HG02852 (cell line): ENCODE results near the gene FAM110A.
"Not testable (repeated sequence)": the region's sequence is repeated elsewhere in the genome, so short reads cannot be mapped to it uniquely, and the experiment has no call there.

ENCODE experiments used
- ATAC-seq: cut with Tn5 transposase; IDR thresholded peaks from one replicate; pipeline ENCODE4 v1.9.1; 2021; ENCODE audit warnings: mild to moderate bottlenecking, moderate library complexity; ENCODE audit not compliant: unreplicated experiment

FAM110A gene

GRCh38 chr20:841568-842546 lies 8.3 kb downstream of the FAM110A start:
- no peak for ATAC-seq

DNA sequence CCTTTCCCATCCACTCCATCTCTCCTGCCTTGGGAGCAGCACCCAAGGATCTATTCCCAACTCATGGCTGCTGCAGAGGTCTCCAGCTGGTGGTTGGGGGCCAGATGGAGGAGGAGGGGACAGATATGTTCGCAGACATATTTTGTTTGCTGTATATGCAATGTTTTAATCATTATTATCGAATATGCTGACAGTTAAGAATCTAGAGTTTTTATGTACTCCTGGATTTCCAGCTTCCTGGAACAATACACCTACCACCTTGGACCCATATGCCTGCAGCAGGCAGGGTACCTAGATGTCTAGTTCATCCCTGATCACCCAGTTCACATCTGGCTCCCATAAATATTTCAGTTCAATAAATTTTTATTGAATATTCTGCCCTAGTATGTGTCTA lies 9.0 kb downstream of the FAM110A start:
- no peak for ATAC-seq

DNA sequence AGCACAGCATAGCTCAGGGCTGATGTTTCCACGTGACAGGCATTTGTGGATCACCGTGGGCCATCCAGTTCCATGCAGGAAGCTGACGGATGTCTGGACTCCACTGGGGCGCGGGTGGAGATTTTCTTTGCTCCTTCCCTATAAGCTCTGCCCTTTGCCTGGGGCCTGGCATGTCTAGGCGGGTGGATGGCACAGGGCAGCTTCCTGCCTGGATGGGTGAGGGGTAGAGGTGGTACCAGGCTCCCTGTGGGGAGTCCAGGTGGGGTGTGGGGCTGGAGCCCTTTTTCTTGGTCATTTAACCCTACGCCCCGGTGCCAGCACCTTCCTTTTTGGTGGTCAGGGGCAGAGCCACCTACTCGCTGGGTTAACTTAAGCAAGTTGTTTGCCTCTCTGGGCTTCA lies 10.4 kb downstream of the FAM110A start:
- ATAC-seq = no peak

- ATAC-seq = peak; percentile 91
Measured at GRCh38 chr20:844473-845225, 11.1 kb downstream of the FAM110A start.

DNA sequence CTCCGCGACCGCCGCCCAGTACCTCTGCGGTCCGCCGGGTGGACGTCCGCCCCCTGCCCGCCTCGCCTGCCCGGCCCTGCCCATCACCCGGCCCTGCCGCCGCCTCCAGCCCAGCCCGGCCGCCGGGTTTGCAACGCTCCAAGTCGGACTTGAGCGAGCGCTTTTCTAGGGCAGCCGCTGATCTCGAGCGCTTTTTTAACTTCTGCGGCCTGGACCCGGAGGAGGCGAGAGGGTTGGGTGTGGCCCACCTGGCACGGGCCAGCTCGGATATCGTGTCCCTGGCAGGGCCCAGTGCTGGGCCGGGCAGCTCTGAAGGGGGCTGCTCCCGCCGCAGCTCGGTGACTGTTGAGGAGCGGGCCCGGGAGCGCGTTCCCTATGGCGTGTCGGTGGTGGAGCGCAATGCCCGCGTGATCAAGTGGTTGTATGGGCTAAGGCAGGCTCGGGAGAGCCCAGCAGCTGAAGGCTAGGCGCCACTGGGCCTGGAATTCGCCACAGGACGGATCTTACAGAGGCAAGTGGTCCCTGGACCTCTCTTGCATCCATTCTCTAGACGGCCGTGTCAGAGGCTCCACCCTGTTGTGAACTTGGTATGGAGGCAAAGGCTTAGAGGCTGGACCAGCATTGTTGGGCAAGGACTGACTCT lies 11.8 kb downstream of the FAM110A start:
- ATAC-seq = no peak

DNA sequence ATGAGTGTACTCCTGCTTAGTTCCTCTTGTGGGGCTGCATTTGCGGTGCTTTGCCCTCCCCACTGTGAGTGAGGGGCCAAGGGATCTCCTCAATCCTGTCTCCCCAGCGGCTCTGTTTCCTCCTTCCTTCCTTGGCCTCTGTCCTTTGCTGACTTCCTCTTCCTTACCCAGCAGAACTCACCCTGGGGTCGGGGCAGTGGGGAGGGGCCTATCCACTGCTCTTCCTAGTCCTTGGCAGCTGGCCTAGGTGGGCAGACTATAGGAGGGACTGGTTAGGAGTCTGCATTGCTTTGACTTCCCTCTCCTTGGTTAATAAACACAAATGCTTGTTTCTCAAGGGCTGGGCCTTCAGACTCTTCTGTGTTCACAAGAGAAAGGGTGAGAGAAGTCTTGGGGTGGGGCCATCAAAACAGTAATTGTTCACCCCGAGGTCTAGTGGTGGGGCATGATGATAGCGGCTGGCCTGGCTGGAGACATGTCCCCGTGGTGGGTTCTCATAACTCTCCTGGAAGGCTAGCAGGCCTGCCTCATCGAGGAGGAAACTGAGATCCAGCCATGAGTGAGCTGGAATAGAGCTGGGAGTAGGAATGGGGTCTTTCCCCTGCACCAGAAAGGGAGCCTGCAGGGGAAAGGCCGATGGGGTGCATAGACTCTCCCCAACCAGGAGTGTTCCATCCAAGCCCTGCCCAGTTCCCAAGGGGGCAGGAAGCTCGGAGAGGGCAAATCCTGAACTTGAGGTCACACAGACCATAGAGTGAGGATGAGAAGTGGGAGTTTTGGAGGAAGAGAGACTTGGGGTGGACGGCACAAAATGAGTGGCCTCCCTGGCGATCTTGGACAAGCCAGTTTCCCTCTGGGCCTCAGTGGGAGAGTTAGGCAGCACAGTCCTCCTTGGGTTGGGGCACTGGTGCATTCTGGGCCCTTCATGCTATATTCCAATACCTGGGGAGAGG lies 12.7 kb downstream of the FAM110A start:
- ATAC-seq = no peak

GRCh38 chr20:846894-847278 lies 13.4 kb downstream of the FAM110A start:
- peak; percentile 37 for ATAC-seq

DNA sequence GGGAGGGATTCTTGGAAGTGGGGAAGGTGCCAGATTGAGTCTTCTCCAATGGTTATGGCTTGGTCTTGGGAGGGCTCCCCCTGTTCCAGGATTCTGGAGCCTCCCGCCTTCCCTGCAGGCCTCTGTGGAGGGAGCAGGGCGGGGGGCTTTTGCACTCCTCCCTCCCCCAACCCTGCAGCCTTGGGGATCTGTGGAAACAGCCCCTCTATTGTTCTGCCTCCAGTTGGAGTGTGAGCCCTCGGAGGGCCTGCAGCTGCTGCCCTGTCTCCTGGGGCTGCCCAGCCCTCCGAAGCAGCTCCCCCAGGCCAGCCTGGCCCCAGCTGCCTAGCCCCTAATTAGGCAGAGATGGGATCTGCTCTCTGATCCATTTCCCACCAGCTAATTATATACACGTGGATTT lies 14.7 kb downstream of the FAM110A start:
- no peak for ATAC-seq

- not testable (repeated sequence) for ATAC-seq
Measured at GRCh38 chr20:848731-849130, 15.2 kb downstream of the FAM110A start.

- ATAC-seq = no peak
Measured at GRCh38 chr20:853406-853996, 20.0 kb downstream of the FAM110A start.

DNA sequence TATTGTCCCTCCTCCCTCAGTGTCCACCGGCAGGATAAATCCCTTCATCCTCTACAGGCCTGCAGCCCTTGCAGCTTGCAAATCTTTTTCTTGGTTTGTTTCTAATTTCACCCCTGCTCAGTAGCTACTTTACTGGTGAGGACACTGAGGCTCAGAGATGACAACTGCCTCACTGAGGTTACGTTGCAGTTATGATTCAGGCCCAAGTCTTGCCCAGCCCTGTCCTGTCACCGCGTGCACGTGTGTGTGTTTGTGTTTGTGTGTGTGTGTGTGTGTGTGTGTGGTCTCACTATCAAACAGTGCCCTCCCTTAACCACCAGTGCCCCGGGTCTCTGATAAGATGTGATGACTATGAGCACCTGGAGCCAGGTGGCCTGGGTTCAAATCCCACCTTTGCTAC lies 21.1 kb downstream of the FAM110A start:
- ATAC-seq = no peak

DNA sequence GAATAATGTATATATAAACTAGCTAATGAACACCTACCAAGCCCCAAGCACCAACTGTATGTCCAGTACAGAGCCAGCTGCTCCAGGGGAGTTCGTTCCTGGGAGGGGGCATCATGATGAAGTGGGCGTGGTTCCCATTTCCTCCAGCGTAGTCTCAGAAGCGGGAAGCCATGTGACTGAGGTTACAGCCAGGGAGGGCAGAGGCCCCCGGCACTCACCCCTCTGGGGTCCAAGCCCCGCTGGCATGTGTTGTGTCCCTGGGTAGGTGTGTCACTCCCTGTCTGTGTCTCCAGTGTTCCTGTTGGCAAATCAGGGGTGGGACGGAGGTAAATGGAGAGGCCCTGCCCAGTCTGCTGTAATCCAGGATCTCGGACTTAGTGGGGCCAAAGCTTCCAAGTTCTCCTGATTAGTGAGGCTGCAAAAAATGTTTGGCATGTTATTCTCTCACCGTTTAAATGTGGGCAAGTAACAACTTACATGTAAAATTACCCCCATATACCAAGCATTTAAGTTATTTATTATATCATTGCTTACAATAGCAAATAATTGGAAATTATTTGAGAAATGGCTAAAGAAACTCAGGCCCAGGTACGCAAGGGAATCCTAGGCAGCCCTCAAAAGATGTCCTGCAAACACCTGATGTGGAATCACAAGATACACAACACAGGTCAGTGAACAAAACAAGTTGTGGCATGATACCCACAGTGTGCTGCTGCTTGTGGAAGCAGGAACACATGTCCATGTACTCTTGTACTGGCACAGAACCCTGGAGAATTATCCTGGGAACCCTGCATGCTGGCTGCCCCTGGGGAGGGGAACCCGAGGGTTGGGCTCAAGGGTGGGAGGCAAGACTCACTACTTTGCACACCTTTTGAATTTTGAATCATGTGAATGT lies 22.2 kb downstream of the FAM110A start:
- ATAC-seq = no peak

GRCh38 chr20:856361-856775 lies 22.9 kb downstream of the FAM110A start:
- no peak for ATAC-seq

- ATAC-seq = no peak
Measured at GRCh38 chr20:858011-858410, 24.5 kb downstream of the FAM110A start.

- no peak for ATAC-seq
Measured at GRCh38 chr20:859751-860231, 26.3 kb downstream of the FAM110A start.

GRCh38 chr20:860891-861290 lies 27.4 kb downstream of the FAM110A start:
- ATAC-seq = no peak

- no peak for ATAC-seq
Measured at GRCh38 chr20:865440-865839, 31.9 kb downstream of the FAM110A start.

DNA sequence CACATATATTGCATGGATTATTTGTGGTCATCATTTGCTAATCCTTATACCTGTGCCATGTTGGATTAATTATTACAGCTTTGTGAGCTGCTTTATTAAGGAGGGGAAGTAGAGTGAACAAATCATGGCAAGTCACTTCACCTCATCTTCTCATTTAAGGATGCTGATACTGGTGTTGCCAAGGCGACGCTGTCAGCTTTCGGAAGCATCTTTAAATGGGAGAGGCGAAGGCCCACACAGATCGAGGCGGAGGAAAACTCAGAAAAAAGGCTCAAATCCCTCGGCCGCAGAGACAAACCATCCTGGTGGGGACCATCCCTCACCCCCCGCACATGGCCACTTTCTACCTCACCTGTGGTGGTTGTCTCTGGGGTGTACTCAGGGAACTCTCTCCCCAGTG lies 34.8 kb downstream of the FAM110A start:
- ATAC-seq = no peak

DNA sequence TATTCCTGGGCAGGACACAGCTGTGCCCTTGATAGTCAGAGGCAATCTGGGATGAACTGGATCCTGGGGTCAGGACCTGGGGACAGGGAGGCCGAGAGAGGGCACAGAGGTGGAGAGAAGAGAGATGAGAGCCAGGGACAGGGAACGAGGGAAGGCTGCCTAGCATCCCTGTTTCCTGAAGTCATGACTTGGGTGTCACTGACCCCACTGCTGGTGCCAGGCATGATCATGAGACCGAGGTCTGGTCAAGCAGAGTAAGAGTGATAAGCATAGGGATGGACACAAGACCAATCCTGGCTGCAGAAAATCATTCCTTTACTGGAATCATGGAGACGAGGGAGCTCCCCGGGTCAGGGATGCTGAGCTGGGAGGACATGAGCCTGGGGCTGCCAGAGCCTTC lies 36.1 kb downstream of the FAM110A start:
- ATAC-seq = no peak
